GM12878 (cell line): ENCODE results near the gene METTL8.

ENCODE experiments used
- BHLHE40 ChIP-seq, 2 experiments: fragments of 450-650 bp in 1 of 2; IDR thresholded peaks; 2 replicates each; pipeline ENCODE4 v1.6.1; 2011 to 2017; ENCODE audit warnings: low read depth in 2 of 2, borderline replicate concordance in 1 of 2, improper control_type of control experiment in 1 of 2, low read length in 1 of 2, mild to moderate bottlenecking in 1 of 2
- CTCF ChIP-seq, 3 experiments: IDR thresholded peaks in 2 of 3; conservative IDR thresholded peaks in 1 of 3; 2 replicates each; pipeline ENCODE4 v1.5.1; 2011; ENCODE audit warnings: low read depth in 3 of 3, low read length in 3 of 3, mild to moderate bottlenecking in 3 of 3, control low read depth in 2 of 3, moderate library complexity in 2 of 3, inconsistent platforms in 1 of 3, mixed read lengths in 1 of 3; ENCODE audit not compliant: control insufficient read depth in 2 of 3, insufficient read depth in 1 of 3; ENCODE audit errors: extremely low read depth in 1 of 3
- EP300 ChIP-seq, 2 experiments: fragments of 150-350 bp in 1 of 2; IDR thresholded peaks; 2 replicates each; pipeline ENCODE4 v1.6.1; 2011 to 2012; ENCODE audit warnings: low read depth in 2 of 2, low read length in 2 of 2, borderline replicate concordance in 1 of 2, improper control_type of control experiment in 1 of 2, inconsistent platforms in 1 of 2; ENCODE audit not compliant: control insufficient read depth in 1 of 2
- PBX3 ChIP-seq: IDR thresholded peaks from 2 replicates; pipeline ENCODE4 v1.6.1; 2011; ENCODE audit warnings: mild to moderate bottlenecking, low read depth, low read length, moderate library complexity; ENCODE audit not compliant: insufficient replicate concordance

GRCh38 chr2:171274757-171275156 lies 159.0 kb downstream of the METTL8 start:
- TF ChIP-seq PBX3 (no peak), EP300 (IDR thresholded peaks at IDR 0.05; ENCODE audit: borderline replicate concordance in 1 of 2, control insufficient read depth in 1 of 2, low read depth in 2 of 2, low read length in 2 of 2) (no peak), BHLHE40 (IDR thresholded peaks at IDR 0.05; ENCODE audit: borderline replicate concordance in 1 of 2, low read depth in 2 of 2, low read length in 1 of 2) (no peak), CTCF (IDR thresholded peaks at IDR 0.05 in 2 of 3, conservative IDR thresholded peaks at IDR 0.05 in 1 of 3; ENCODE audit: control insufficient read depth in 2 of 3, extremely low read depth in 1 of 3, insufficient read depth in 1 of 3, low read depth in 3 of 3, low read length in 3 of 3) (no peak)
